ENCODE data around the gene ATP1A4. TPM values are rescaled to one million over a fixed set of nuclear protein-coding genes. Genes with fewer than 3 reads are reported as not detected.

The ATP1A4 gene
- total and polyA plus RNA-seq, 2 of the 8 experiments (the other 6 are each of a cell fraction or from before 2014, with no cell fraction given) = 0.48 to 0.61 TPM

DNA sequence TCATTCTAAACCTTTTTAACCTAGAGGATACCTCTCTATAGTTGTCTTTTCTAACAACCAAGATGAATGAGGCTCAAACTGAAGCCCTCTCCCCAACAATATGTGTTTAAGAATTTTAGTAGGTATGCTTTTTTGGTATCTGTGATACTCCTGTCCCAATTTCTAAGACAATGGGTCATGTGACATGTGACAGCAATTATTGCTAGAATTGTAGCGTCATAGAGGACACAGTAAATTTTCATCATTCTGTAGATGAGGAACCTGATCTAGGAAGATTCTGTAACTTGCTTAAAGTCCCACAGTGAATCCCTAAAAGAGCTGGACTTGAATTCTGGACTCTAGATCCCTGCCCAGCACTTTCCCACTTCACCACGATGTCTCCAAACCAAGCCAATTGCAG, 27.3 kb downstream of the ATP1A4 start:
- Histone ChIP-seq H3K27me3 (replicated peaks in 1 of 4; ENCODE audit: control insufficient read depth in 3 of 4, extremely low read depth in 1 of 4, insufficient read depth in 3 of 4, low read length in 3 of 4) (no peaks in the 10 kb centered on the region), H2AK5ac (ENCODE audit: low read depth, low read length) (no peak overlapping the region), H3K4me3 (ENCODE audit: extremely low read depth in 1 of 4, insufficient read depth in 2 of 4, low read depth in 3 of 4, low read length in 4 of 4) (no peak overlapping the region), H4K5ac (ENCODE audit: insufficient read length, low read depth, low read length) (no peak overlapping the region), H2BK120ac (replicated peaks; ENCODE audit: low read depth, low read length) (no peak overlapping the region), H2BK12ac (ENCODE audit: low read depth, low read length) (no peak overlapping the region), H3K36me3 (ENCODE audit: control insufficient read depth in 2 of 4, insufficient read depth in 4 of 4, low read length in 3 of 4) (no peaks in the 10 kb centered on the region), H3K4me2 (ENCODE audit: insufficient read depth in 1 of 2, low read depth in 2 of 2, low read length in 2 of 2) (no peak overlapping the region), H3K56ac (replicated peaks; ENCODE audit: insufficient read length, low read depth, low read length) (no peak overlapping the region), H2BK20ac (ENCODE audit: low read length) (no peak overlapping the region), H2BK15ac (ENCODE audit: low read length) (peak overlapping the region; percentile 76; the same call in 1 of the 2 replicates), H4K91ac (replicated peaks; ENCODE audit: insufficient read length, low read length) (no peak overlapping the region), H3K79me1 (ENCODE audit: low read depth, low read length) (no peaks in the 10 kb centered on the region), H3K23ac (ENCODE audit: insufficient read length) (no peak overlapping the region), H3K9me3 (ENCODE audit: insufficient read depth in 2 of 2, low read depth in 1 of 2, low read length in 1 of 2) (no peaks in the 10 kb centered on the region), H3K23me2 (ENCODE audit: low read depth, low read length) (no peaks in the 10 kb centered on the region; the same call in 1 of the 2 replicates), H3K4me1 (replicated peaks in 1 of 4; ENCODE audit: control insufficient read depth in 3 of 4, insufficient read depth in 4 of 4, low read length in 3 of 4) (peaks cover 0 to 6% (median 0%) of the 10 kb centered on the region in 4 experiments; a peak in 2 of 7 replicates), H2BK5ac (ENCODE audit: low read depth, low read length) (no peak overlapping the region), H3K4ac (replicated peaks; ENCODE audit: insufficient read length, low read depth, low read length) (peak overlapping the region; percentile 19), H3K14ac (ENCODE audit: insufficient read length) (no peak overlapping the region), H3K27ac (ENCODE audit: low read depth, low read length) (no peak overlapping the region), H3K18ac (ENCODE audit: extremely low read depth, low read length) (no peak overlapping the region), H3K79me2 (ENCODE audit: control insufficient read depth in 1 of 2, insufficient read depth in 2 of 2, low read length in 2 of 2) (no peaks in the 10 kb centered on the region), H2AFZ (ENCODE audit: low read length) (no peak overlapping the region), H3K9ac (replicated peaks in 1 of 4; ENCODE audit: extremely low read depth in 1 of 4, low read depth in 3 of 4, low read length in 3 of 4) (no peak overlapping the region), H4K8ac (ENCODE audit: extremely low read depth, insufficient read depth, low read length) (no peak overlapping the region), H4K20me1 (replicated peaks in 1 of 2; ENCODE audit: control insufficient read depth in 1 of 2, insufficient read depth in 2 of 2, low read length in 2 of 2) (no peaks in the 10 kb centered on the region)
- WGBS, 2 experiments (ENCODE audit: extremely low coverage in 1 of 2, insufficient coverage in 1 of 2, insufficient read length in 1 of 2, insufficient replicate concordance in 2 of 2, low coverage in 1 of 2, low lambda C conversion rate in 2 of 2, missing lambda C conversion rate in 1 of 2) = 95% methylated on average over 2 of the region's 2 CpGs; no CpG with 5 or more reads in 1 of the 2 experiments
- DNase-seq (ENCODE audit: low read depth in 1 of 2, low spot score in 2 of 2) (no peak), FAIRE-seq (no peak)
- TF ChIP-seq CREB1 (IDR thresholded peaks at IDR 0.05) = no peak
- TF ChIP-seq POLR2A (IDR thresholded peaks at IDR 0.05; ENCODE audit: control extremely low read depth in 1 of 2, low read depth in 2 of 2, low read length in 2 of 2) = no peak
- no peak for TF ChIP-seq BACH1 (IDR thresholded peaks at IDR 0.05; ENCODE audit: low read length)
- TF ChIP-seq TAF1 (IDR thresholded peaks at IDR 0.05; ENCODE audit: low read depth, low read length) = no peak
- TF ChIP-seq KDM5A (IDR thresholded peaks at IDR 0.05; ENCODE audit: low read length) = no peak
- no peak for TF ChIP-seq TEAD4 (IDR thresholded peaks at IDR 0.05; ENCODE audit: low read depth, low read length)
- TF ChIP-seq PHF8 (conservative IDR thresholded peaks at IDR 0.05; ENCODE audit: low read depth, low read length) = no peak
- no peak for TF ChIP-seq RAD21 (IDR thresholded peaks at IDR 0.05 in 1 of 2, conservative IDR thresholded peaks at IDR 0.05 in 1 of 2; ENCODE audit: low read depth in 2 of 2, low read length in 2 of 2)
- no peak for TF ChIP-seq POLR2AphosphoS5 (IDR thresholded peaks at IDR 0.05; ENCODE audit: low read depth, low read length)
- TF ChIP-seq EZH2 (IDR thresholded peaks at IDR 0.05; ENCODE audit: low read depth, low read length, severe bottlenecking) = no peak
- TF ChIP-seq CHD1 (IDR thresholded peaks at IDR 0.05; ENCODE audit: low read depth, low read length) = no peak
- no peak for TF ChIP-seq ATF2 (IDR thresholded peaks at IDR 0.05; ENCODE audit: low read length)
- TF ChIP-seq HDAC6 (IDR thresholded peaks at IDR 0.05; ENCODE audit: low read depth, low read length) = no peak
- ChIA-PET CTCF (ENCODE audit: partially characterized antibody) (interaction anchor here (1.0 to 5.8 kb wide), 8 partner anchors 12 to 132 kb away, joined by 3 to 40 read pairs (median 4); partner anchors contain the start of gene CASQ1), POLR2A (ENCODE audit: partially characterized antibody) (interaction anchor here (1.6 kb wide), 1 partner anchor 15 kb away, joined by 3 read pairs; no protein-coding TSS in a partner anchor)
